Activated CD8-positive, alpha-beta memory T cell treated with anti-CD3 and anti-CD28 coated beads for 48 hours (primary cell): ENCODE measurements around the gene DPP6.
"Not testable (repeated sequence)": the region's sequence is repeated elsewhere in the genome, so short reads cannot be mapped to it uniquely, and the experiment has no call there.

ENCODE experiments used
- DNase-seq, 3 experiments: peaks; one replicate each; pipeline ENCODE4 v3.0.0-alpha.2; 2020; ENCODE audit warnings: low read depth in 2 of 3, low spot score in 2 of 3

The DPP6 gene

DNA sequence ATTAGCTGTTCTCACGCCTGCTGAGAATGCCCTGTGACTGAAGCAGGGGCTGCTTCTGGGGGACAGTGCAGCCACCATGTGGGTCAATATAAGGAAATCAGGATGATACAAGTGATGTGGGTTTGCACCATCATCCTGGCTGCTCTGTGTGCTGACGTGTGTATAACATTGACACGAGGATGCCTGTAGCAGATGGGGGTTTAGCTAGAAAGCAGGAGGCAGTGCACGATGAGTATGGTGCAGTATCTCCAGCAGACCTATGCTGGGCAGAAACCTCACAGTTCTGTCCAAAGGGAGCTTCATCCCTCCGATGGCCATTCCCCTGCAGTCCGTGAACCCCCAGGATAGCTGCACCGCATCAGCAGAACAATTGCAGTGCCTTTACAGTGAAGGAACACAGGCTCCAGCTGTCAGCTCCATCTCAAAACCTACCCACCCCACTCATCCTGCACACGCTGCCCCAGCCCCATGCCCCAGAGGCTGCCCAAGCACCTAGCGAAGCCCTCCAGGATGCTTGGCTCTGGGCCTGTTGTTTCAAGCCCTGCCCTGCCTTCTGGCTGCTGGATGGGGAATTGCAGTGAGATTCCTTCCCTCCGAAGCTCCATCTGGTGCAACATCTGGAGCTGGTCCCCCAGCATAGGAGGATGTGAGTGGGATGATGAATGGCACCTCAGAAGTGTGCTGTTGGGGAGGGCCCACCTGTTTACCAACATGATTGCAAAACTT is 96.8 kb downstream of the DPP6 start:
- not testable (repeated sequence) for DNase-seq

DNA sequence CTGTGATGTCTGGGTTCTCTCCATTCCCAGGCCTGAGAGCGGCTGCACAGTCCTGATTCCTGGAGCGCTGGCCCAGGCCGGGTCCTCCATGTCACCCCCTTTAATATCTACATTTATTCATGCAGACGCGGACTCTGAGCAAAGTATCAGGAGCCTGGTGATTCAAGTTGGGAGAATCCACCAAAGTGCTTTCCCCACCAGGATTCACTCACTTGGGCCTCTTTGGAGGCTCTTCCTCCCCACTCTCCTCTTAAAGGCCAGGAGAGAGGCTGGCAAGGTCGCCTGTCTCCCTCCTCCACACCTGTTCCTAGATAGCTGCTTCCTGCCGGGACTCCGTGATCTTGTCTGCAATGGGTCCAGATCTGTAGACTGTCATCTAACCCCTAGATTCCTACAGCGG is 98.5 kb downstream of the DPP6 start:
- DNase-seq, result not testable (repeated sequence)

DNA sequence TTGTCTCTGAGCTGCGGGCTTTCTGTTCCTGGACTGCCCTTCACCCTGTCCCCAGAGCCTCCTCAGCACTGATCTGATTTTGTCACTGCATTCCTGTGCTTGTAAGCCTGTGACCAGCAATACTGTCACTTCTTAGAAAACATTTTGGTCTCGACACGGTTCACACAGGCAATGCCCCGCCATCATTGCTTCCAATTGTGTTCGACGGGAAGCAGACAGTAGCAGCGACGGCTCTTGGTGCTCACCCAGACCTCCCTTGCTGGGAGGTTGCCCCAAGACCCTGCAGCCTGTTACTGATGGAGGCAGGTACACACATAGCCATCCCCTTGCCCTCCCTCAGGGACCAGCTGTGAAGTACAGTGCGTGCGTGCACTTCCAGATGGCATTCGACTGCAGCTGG is 99.1 kb downstream of the DPP6 start:
- DNase-seq, result not testable (repeated sequence)

DNA sequence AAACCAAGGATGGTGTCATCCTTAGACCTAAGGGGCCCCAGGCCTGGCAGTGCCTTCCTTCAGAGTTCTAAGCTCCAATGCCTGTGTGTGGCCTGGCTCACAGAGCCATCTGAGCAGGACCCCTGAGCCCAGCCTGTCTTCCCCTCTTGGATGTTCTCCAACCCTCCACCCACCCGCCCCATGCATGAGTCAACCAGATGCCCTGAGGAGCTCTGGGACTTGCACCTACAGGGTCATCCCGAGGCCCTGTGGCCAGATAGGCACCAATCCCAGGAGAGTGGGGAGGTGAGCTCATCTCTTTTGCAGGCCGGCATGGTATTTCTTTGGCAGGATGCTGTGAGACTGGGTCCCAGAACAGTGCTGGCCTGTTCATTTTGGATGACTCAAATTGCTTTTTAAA is 103.7 kb downstream of the DPP6 start:
- not testable (repeated sequence) for DNase-seq

DNA sequence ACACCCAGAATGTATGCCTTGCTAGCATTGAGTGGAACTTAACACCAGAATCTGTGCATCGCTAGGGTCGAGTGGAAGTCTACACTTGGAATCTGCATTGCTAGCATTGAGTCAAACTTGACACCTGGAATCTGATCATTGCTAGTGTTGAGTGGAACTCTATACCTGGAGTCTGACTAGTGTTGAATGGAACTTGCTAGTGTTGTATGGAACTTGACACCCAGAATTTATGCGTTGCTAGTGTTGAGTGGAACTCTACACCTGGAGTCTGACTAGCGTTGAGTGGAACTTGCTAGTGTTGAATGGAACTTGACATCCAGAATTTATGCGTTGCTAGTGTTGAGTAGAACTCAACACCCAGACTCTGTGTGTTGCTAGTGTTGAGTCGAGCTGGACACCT is 110.7 kb downstream of the DPP6 start:
- DNase-seq, result not testable (repeated sequence)

DNA sequence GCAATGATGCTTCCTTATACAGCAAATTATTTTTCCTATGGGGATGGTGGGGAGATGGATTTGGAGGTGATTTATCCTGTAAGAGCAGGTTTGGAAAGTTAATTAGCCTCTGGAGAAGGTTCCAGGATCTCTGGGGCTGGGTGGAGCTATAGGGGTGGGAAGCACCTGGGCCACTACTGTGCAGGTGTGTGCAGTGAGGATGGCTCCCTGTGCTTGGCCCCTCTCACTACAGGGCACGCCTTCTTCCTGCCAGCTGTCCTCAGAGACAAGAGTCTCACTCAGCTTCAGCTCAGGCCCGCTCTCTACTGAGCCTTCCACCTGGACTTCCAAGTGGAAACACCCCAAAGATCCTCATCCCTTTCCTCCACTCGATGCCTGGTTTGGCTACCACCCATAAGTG is 111.4 kb downstream of the DPP6 start:
- not testable (repeated sequence) for DNase-seq

DNA sequence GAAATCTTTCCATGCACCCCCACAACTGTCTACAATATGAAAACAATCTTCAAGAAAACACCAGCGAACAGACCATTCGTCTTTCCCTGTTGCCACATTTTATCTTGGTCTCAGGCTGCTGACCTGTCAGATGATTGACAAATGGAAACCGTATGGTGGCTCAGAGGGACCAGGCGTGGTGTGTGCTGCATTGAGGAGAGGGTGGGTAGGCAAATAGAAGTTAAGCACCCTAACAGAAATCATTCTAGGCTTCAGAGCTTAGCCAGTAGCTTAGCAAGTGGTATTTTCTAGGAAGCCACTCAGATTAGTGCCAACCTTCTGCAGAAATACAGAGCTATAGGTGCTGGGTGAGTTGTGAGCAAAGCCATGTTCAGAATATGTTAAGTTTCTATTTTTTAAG is 114.9 kb downstream of the DPP6 start:
- DNase-seq, result no peak

DNA sequence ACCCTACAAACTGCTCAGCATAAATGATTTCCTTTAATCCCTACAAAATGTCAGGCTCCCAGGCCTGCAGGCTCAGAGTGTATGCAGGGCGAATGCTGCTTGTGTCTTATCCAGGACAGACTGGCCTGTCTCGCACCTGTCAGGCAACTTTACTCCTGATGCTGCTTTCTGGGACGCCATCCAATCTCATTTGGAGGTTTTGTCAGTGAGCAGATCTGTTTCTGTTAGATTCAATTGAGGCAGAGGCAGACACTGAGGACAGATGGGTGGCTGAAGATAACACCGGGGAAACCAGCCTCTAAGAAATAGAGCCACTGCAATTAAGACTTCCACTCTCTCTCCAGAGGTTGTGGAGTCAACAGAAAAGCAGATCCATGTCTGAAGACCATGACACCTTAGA is 115.6 kb downstream of the DPP6 start:
- no peak for DNase-seq

DNA sequence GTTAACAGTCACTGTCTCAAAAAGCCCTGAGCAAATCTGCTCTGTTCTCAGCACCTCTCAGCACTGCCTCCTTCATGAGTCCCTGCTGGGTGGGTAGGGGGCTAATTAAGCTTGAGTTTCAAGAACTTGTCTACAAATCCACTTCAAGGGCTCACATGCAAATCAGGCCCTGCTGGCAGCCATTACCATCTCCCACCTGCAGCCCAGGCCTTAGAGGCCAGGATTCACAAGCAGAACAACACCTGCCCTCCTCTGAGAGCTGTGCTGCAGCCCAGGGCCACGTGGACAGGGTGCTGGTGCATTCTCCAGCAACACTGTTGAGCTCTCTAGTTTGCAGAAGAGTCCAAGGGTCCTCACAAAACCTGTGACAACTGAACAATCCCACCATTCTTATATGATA is 119.2 kb downstream of the DPP6 start:
- DNase-seq, result no peak

DNA sequence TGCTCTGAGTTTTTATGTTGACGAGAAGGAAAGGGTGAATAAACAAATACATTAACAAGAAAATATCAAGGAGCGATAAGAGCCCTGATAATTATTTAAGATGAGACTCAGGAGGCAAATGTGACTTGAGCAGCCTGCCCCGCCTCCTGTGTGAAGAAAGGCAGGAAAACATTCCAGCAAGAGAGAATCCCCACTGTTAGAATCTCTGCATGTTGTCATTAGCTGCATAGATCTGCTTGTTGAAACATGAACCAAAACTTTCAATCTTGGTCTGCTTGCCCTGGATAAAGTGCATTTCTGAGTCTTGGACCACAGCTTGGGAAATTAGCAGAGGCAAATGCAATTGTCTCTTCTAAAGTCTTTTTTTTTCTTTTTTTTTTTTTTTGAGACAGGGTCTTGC is 120.0 kb downstream of the DPP6 start:
- DNase-seq, result no peak

DNA sequence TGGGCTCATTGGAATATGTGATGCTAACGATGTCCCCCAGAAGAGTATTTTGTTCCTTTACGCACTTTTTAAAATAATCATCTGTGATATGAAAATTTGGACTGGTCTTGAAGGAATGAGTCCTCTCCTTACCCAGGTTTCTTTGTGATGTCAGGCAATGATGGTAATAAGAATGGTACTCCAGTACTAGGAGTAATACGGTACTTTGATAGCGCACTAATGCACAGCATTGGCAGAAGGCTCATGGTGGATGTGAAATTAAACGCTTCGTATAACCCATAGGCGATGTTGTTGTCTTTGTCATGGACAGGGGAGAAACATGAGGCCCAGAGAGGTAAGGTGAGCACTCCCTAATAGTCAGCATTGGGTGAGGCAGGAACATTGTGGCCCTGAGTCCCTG is 125.4 kb downstream of the DPP6 start:
- no peak for DNase-seq

DNA sequence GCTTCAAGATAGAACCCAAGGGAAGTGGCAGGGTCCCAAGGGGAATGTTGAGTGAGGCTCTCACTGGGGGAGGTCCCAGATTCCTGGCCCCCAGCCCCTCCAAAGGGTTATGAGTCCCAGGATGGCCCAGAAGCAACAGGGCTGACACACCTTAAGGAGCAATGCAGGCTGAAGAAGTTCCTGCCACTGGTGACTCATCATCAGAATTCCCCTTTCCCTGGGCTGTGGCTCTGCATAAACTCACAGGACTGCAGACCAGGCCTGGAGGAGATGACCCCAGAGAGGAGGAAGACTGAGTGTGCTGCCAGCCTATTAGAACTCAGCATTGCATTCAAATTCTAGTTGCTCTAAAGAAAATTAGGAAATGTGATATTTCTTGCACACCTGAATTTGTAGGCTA is 126.7 kb downstream of the DPP6 start:
- no peak for DNase-seq

DNA sequence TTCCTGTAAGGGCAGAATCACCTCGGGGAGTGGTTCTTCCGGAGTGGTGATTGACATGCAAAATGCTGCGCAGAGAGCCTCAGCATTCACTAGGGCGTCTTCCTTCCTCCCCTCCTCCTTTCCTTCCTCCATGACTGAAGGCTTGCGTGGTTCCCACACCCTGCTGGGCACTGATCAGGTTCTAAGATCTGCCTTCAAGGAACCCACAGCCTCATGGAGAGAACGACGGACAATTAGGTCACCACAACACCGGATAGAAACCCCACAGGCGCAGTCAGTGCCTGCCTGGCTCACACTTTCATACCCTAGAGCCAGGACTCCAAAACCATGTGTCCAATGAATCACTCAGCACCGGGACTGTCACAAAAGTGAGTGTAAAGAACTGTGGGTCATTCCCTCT is 131.3 kb downstream of the DPP6 start:
- DNase-seq, result no peak

DNA sequence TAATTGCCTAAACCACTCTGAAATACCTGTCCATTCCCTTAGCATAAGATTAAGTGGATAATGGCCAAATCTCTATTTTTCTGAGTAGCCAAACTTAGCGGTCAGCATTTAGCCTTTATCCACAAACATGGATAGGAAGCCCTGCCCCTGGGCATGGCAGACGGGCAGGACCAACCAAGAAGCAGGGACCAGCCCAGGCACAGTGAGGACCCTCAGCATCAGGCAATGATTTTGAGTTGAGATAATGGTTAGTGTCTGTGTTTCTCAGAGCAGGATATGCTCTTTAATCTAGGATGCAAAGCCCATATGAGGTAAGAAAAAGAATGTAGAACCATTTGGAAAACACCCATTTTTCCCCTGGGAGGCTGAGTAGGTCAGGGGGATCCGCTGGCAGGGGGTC is 131.7 kb downstream of the DPP6 start:
- no peak for DNase-seq

DNA sequence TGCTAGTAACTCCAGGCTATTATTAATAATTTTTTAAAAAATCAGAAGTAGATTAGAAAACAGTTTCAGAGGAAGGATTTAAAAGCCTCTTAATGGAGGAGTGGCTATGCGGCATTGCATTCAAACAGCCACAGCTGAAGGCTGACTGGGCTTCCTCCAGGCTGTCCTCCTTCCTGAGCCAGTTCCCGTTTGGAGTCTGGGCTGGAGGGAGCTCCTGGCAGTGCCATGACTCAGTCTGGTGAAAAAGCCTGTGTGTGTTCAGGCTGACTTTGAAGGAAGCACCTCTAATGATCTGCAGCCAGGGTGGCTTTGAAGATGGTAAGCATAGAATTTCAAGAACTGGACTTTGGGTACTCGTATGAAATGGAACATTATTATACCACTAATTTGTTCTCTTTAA is 134.6 kb downstream of the DPP6 start:
- no peak for DNase-seq

DNA sequence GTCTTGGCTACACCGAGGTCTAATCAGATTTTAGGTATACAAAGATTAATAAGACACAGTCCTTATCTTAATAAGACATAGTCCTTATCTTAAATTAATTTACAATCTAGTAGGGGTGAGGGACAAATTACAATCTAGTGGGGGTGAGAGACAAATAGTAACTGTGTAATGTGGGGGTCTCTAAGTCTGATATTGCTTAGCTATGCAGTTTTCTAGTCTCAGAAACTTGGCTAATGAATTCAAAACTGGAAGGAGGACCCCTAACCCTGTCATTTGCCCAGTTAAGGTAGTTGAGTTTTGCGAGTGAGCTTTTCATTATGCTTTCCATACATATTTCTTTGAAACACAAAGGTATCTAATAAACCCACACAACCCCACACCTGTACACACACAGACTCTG is 136.1 kb downstream of the DPP6 start:
- no peak for DNase-seq

DNA sequence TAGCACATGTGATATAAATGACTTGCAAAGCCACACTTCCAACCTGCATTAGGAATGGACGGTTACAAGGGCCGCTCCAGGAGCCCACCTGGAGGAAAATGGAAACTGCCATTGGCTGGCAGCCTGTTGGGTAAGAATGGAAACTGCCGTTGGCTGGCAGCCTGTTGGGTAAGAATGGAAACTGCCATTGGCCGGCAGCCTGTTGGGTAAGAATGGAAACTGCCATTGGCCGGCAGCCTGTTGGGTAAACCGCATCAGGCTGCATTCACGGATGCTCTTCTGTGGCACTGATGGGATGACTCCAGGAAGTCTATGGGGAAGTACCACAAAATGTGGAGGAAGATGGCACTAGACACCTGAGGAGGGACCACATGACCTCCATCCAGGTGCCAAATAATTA is 143.1 kb downstream of the DPP6 start:
- no peak for DNase-seq

DNA sequence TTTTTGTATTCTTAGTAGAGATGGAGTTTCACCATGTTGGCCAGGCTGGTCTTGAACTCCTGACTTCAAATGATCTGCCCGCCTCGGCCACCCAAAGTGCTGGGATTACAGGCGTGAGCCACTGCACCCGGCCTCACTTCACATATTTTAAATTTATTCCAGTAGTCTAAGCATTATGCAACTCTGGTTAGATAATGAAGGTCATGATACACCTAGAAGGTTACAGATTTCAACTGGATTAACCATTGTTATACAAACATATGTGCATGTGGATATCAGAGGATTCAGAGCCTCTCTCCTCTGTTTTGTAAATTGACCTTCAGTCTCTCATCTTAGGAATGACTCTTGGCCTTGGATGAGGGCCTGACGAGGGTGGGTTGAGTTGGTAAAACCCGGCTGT is 146.3 kb downstream of the DPP6 start:
- DNase-seq, result no peak

DNA sequence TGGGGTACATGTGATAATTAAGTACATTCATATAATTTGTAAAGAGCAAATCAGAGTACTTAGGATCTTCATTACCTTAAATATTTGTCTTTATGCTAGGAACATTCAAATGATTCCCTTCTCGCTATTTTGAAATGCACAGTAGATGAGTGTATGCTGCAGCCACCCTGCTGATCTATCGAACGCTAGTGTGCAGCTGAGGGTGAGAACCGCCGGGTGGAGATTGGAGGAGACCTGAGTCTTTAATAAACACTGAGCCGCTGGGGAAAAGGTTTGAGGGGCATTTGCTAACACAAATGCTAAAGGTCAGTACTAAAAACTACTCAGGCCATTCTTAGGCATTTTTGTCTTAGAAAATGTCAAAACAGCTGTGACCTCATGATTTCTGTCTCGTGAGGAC is 148.0 kb downstream of the DPP6 start:
- no peak for DNase-seq

DNA sequence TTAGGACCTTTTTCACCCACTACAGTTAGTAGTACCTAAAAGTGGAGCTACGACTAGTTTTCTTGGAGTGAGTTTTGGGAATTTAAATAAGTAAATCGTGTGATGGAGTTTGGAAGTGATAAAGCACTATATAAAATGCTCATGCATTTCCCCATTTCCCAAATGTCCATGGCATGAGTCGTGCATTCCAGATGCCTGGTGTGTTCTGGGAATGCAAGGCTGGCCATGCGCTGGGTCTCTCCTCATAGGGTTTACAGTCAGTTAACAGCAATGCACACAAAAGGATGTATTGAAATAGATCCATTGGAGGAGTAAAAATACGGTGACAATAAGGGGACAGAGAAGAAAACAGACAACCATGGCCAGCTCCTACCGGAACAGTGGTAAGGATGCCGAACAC is 149.8 kb downstream of the DPP6 start:
- no peak for DNase-seq

DNA sequence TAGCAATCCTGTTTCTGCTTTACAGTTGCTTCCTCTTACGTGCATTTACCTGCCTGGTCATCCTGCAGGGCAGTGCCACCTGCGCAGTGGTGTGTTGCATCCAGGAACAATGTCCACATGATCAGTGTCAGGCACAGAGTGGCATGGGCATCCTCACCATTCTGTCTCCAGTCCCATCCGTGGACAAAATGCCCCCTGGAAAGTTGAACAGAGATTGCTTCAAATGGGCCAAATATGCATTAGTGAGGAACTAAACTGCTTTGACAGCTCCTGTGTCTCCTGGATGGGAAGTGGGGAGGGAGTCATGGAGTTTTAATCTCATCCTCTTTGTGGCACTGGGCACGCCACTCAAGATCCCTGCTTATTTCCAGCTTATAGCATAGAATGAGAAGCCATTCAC is 151.8 kb downstream of the DPP6 start:
- no peak for DNase-seq

DNA sequence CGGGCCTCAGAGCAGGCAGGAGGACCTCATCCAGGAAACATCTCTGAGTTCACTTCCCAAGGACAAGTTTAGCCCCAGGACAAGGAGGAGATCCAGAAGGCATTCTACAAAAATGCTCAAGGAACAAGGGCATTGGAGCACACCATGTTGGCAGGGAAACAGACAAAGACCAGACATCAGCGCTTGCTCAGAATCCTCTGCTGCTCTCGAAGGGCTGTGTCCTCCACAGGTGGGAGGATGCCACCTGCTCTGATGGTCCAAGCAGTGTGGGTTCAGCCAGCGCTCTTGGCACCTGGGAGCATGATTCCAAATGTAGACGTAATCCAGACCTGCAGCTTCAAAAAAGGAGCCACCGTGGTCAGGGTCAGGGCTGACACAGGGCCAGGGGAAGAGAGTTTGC is 160.7 kb downstream of the DPP6 start:
- no peak for DNase-seq

DNA sequence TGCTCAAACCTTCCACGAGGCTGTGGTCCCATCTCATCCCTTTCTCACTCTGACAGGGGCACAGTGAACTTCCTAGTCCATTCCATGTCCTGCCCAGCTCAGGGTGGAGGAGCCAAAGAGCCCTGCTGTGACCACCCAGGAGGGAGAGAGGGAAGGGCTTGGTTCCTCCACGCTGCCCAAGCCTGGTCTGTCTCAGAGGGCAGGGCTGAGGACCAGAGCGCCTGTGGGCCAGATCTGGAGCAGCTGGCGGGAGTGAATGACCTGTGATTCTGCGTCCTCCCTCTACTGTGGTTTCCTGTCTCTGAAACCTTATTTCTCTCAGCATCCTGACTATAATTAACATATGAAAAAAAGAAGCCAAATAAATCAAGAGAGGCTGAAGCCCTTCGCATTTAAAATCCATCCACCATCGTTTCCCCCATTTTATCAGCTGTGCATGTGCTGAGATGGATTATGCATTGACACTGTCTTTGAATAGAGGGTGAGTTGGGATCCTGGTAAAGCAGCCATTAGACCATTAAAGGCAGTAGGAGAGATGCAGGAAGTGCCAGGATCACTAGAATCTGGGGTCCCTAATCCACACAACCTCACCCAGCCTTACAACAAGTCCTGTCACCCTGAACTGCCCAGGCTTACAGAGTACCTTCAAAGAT is 165.6 kb downstream of the DPP6 start:
- DNase-seq, result no peak
